SK-N-SH treated with all-trans-retinoic acid at 6 μM for 48 hours (cell line): ENCODE results near the gene ARHGAP33.

Source experiments
- BACH2 ChIP-seq: fragments of 250-450 bp; sonication (Bioruptor Pico); IDR thresholded peaks from 2 replicates; pipeline ENCODE4 v1.9.0; 2021; ENCODE audit warnings: mild to moderate bottlenecking, borderline replicate concordance
- ISL1 ChIP-seq: fragments of 250-450 bp; sonication (Bioruptor Pico); IDR thresholded peaks from 2 replicates; pipeline ENCODE4 v2.1.2; 2022; ENCODE audit warnings: mild to moderate bottlenecking, moderate library complexity

GRCh38 chr19:35792312-35792711 is 16.9 kb downstream of the ARHGAP33 start:
- no peak for TF ChIP-seq ISL1 (CRISPR knock-in tag)
- TF ChIP-seq BACH2 (CRISPR knock-in tag), result no peak
